C4-2B (cell line): ENCODE measurements around the gene METAP1D.

Source experiments
- ZFX ChIP-seq: fragments of 450-650 bp; IDR thresholded peaks from 2 replicates; pipeline ENCODE4 v1.6.1; 2017
- TF ChIP-seq, protein P1 (sequence below): fragments of 450-650 bp; conservative IDR thresholded peaks from 2 replicates; pipeline ENCODE4 v1.5.1; 2017; ENCODE audit warnings: mild to moderate bottlenecking

- TF ChIP-seq, protein P1, sequence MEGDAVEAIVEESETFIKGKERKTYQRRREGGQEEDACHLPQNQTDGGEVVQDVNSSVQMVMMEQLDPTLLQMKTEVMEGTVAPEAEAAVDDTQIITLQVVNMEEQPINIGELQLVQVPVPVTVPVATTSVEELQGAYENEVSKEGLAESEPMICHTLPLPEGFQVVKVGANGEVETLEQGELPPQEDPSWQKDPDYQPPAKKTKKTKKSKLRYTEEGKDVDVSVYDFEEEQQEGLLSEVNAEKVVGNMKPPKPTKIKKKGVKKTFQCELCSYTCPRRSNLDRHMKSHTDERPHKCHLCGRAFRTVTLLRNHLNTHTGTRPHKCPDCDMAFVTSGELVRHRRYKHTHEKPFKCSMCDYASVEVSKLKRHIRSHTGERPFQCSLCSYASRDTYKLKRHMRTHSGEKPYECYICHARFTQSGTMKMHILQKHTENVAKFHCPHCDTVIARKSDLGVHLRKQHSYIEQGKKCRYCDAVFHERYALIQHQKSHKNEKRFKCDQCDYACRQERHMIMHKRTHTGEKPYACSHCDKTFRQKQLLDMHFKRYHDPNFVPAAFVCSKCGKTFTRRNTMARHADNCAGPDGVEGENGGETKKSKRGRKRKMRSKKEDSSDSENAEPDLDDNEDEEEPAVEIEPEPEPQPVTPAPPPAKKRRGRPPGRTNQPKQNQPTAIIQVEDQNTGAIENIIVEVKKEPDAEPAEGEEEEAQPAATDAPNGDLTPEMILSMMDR, result no peak
- no peak for TF ChIP-seq ZFX
Measured at GRCh38 chr2:171956135-171956825, 43.5 kb upstream of the METAP1D start.
